Measurements from ENCODE around the gene TMEM164. TPM values are rescaled to one million over a fixed set of nuclear protein-coding genes. Genes with fewer than 3 reads are reported as not detected.

The TMEM164 gene
- total and polyA plus RNA-seq, 4 experiments from 2014 or later, result 0.52 to 17.2 (median 9.9) TPM

DNA sequence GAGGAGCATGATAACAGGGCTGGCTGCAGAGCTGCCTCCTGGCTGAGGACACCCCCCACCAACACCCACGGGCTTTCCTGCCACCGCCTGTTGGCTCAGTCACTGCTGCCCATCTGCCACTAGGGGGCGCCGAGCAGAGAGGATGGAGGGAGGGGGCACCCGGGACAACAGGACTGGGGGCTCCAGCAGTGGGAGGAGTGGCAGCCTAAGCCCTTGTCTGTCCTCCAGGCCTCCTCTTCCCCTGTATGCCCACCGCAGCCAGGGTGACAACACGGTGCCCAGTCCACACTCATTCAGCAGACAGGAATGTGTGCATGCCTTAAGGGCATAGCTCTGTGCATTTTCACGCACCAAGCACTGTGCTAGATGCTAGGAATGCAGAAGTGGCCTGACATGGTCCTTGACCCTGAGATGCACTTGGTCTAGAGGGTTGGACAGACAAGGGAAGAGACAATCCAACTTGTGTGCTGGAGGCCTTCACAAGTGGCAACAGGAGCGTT is 165.1 kb downstream of the TMEM164 start:
- no peak overlapping the region for H3K27ac Mint-ChIP-seq
- H3K9me3 Mint-ChIP-seq, result no peaks in the 10 kb centered on the region
- peaks cover 0 to 5% (median 3%) of the 10 kb centered on the region in 4 donors for H3K4me1 Mint-ChIP-seq
- Histone ChIP-seq H3K36me3 (ENCODE audit: insufficient read depth, low read length) (no peaks in the 10 kb centered on the region), H3K27ac (ENCODE audit: low read depth, low read length) (no peak overlapping the region), H3K4me1 (ENCODE audit: insufficient read depth, low read length) (no peaks in the 10 kb centered on the region), H3K27me3 (ENCODE audit: insufficient read depth, low read length) (no peaks in the 10 kb centered on the region), H3K4me3 (ENCODE audit: low read length in 2 of 2) (no peak overlapping the region), H3K9me3 (ENCODE audit: control insufficient read depth in 1 of 2, low read length in 2 of 2) (no peaks in the 10 kb centered on the region)
- H3K27me3 Mint-ChIP-seq, result no peaks in the 10 kb centered on the region
- peak in 4 of 5 donors; percentile 46 to 55 (median 51) for DNase-seq
- ChIA-PET CTCF (ENCODE audit: partially characterized antibody) (interaction anchor here (0.7 to 3.2 kb wide), 25 partner anchors 11 to 244 kb away, joined by 3 to 20 read pairs (median 4); partner anchors contain the start of genes AMMECR1 and RTL9), POLR2A (ENCODE audit: partially characterized antibody) (interaction anchor here (1.8 kb wide), 1 partner anchor 62 kb away, joined by 4 read pairs; no protein-coding TSS in a partner anchor)
- no peak overlapping the region for H3K4me3 Mint-ChIP-seq
- H3K36me3 Mint-ChIP-seq, result peaks cover 7 to 14% of the 10 kb centered on the region in 2 donors
- intact Hi-C loops (cut with micrococcal nuclease), result loop anchor here (2.0 kb wide), 1 partner anchor 151 kb away; the partner anchor contains the start of gene AMMECR1

DNA sequence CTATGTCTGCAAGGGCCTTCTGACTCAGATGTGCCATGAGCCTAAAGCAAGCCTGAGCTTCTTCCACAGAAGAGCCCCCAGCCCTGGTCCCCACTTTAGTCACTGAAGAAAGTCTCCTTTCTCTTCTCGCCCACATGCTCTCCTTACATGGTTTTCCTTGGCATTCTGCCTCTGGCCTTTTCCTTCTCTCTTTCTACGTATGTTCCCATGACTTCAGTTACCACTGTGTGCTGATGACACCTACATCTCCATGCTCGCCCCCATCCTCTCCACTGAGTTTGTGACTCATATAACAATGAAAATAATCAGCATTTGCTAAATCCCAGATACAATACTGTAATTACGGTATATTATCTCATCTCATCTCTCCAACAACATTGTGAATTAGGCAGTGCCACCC is 165.7 kb downstream of the TMEM164 start:
- Histone ChIP-seq H3K27ac (ENCODE audit: low read depth, low read length) (no peak overlapping the region), H3K9me3 (ENCODE audit: control insufficient read depth in 1 of 2, low read length in 2 of 2) (no peaks in the 10 kb centered on the region), H3K36me3 (ENCODE audit: insufficient read depth, low read length) (no peaks in the 10 kb centered on the region), H3K4me3 (ENCODE audit: low read length in 2 of 2) (no peak overlapping the region), H3K27me3 (ENCODE audit: insufficient read depth, low read length) (no peaks in the 10 kb centered on the region), H3K4me1 (ENCODE audit: insufficient read depth, low read length) (no peaks in the 10 kb centered on the region)
- H3K9me3 Mint-ChIP-seq, result no peaks in the 10 kb centered on the region
- H3K27me3 Mint-ChIP-seq, result no peaks in the 10 kb centered on the region
- H3K36me3 Mint-ChIP-seq, result peaks cover 12 to 20% of the 10 kb centered on the region in 2 donors
- ChIA-PET CTCF (ENCODE audit: partially characterized antibody) (interaction anchor here (0.7 to 3.2 kb wide), 23 partner anchors 11 to 243 kb away, joined by 3 to 20 read pairs (median 4); partner anchors contain the start of genes AMMECR1 and RTL9), POLR2A (ENCODE audit: partially characterized antibody) (interaction anchor here (1.8 kb wide), 1 partner anchor 61 kb away, joined by 4 read pairs; no protein-coding TSS in a partner anchor)
- no peak overlapping the region for H3K27ac Mint-ChIP-seq
- no peak overlapping the region for H3K4me3 Mint-ChIP-seq
- no peak for DNase-seq
- intact Hi-C loops (cut with micrococcal nuclease), result loop anchor here (2.0 kb wide), 1 partner anchor 150 kb away; the partner anchor contains the start of gene AMMECR1
- peaks cover 0 to 5% (median 3%) of the 10 kb centered on the region in 4 donors for H3K4me1 Mint-ChIP-seq

DNA sequence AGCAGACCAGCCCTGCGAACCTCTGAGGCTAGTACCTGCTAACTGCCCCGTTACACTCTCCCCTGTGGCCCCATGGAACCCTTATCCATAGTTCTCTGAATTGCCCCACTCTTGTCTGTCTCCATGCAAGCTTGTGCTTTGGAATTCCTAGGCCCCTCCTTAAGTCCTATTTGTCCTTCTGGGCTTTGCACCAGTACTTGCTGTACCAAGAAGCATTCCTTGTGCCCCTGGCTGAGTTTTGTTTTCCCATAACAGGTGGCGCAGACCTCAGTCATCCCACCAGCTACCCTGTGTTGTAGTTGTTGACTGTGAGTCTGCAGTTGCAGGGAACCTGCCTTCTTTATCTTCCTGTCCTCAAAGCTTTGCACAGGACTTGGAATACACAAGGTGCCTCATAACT is 167.1 kb downstream of the TMEM164 start:
- Histone ChIP-seq H3K27ac (ENCODE audit: low read depth, low read length) (no peak overlapping the region), H3K4me1 (ENCODE audit: insufficient read depth, low read length) (no peaks in the 10 kb centered on the region), H3K4me3 (ENCODE audit: low read length in 2 of 2) (no peak overlapping the region), H3K27me3 (ENCODE audit: insufficient read depth, low read length) (no peaks in the 10 kb centered on the region), H3K9me3 (ENCODE audit: control insufficient read depth in 1 of 2, low read length in 2 of 2) (no peaks in the 10 kb centered on the region), H3K36me3 (ENCODE audit: insufficient read depth, low read length) (no peaks in the 10 kb centered on the region)
- H3K27me3 Mint-ChIP-seq, result no peaks in the 10 kb centered on the region
- peak overlapping the region in 1 of 7 donors; percentile 37 for H3K27ac Mint-ChIP-seq
- peaks cover 13 to 23% of the 10 kb centered on the region in 2 donors for H3K36me3 Mint-ChIP-seq
- intact Hi-C loops (cut with micrococcal nuclease), result loop anchor here (10.0 kb wide), 1 partner anchor 55 kb away; no protein-coding TSS in a partner anchor
- DNase-seq, result no peak
- ChIA-PET POLR2A (ENCODE audit: partially characterized antibody) (no interaction called here), CTCF (ENCODE audit: partially characterized antibody) (interaction anchor here (1.3 to 3.2 kb wide), 3 partner anchors 9 to 242 kb away, joined by 3 to 20 read pairs (median 10); no protein-coding TSS in a partner anchor)
- peak overlapping the region in 1 of 8 donors; percentile 20 for H3K4me3 Mint-ChIP-seq
- no peaks in the 10 kb centered on the region for H3K9me3 Mint-ChIP-seq
- peaks cover 0 to 5% (median 3%) of the 10 kb centered on the region in 4 donors for H3K4me1 Mint-ChIP-seq

DNA sequence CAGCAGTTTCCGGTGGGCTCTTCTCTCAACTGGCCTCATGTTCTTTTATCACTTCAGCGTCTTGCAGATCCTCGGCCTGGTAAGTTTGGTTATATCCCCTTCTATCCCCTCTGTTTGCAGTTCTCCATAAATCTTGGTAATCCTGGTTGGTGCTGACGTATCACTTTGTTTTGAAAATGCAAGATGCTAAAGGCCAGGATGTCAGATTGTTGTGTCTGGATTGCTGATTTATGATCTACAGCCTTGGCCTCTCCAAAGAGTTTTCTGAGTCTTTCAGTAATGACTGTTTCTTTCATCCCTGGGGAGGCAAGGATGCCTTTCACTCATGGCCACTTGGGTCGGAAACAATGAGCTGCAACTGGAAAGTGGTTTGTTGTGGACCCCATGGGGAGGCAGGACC is 168.5 kb downstream of the TMEM164 start:
- Mint-ChIP-seq H3K36me3 (peaks cover 13 to 27% of the 10 kb centered on the region in 2 donors), H3K4me3 (no peak overlapping the region), H3K27ac (no peak overlapping the region), H3K4me1 (peaks cover 0 to 5% (median 3%) of the 10 kb centered on the region in 4 donors), H3K27me3 (no peaks in the 10 kb centered on the region), H3K9me3 (no peaks in the 10 kb centered on the region)
- no peaks in the 10 kb centered on the region for H3K36me3 ChIP-seq (ENCODE audit: insufficient read depth, low read length)
- no peaks in the 10 kb centered on the region for H3K9me3 ChIP-seq (ENCODE audit: control insufficient read depth in 1 of 2, low read length in 2 of 2)
- DNase-seq, result no peak
- no peaks in the 10 kb centered on the region for H3K27me3 ChIP-seq (ENCODE audit: insufficient read depth, low read length)
- no peaks in the 10 kb centered on the region for H3K4me1 ChIP-seq (ENCODE audit: insufficient read depth, low read length)
- H3K27ac ChIP-seq (ENCODE audit: low read depth, low read length), result no peak overlapping the region
- H3K4me3 ChIP-seq (ENCODE audit: low read length in 2 of 2), result no peak overlapping the region
- ChIA-PET POLR2A (ENCODE audit: partially characterized antibody) (no interaction called here), CTCF (ENCODE audit: partially characterized antibody) (interaction anchor here (1.0 to 1.6 kb wide), 3 partner anchors 11 to 236 kb away, joined by 3 to 4 read pairs (median 3); no protein-coding TSS in a partner anchor)
- intact Hi-C loops (cut with micrococcal nuclease), result loop anchor here (10.0 kb wide), 1 partner anchor 53 kb away; no protein-coding TSS in a partner anchor

DNA sequence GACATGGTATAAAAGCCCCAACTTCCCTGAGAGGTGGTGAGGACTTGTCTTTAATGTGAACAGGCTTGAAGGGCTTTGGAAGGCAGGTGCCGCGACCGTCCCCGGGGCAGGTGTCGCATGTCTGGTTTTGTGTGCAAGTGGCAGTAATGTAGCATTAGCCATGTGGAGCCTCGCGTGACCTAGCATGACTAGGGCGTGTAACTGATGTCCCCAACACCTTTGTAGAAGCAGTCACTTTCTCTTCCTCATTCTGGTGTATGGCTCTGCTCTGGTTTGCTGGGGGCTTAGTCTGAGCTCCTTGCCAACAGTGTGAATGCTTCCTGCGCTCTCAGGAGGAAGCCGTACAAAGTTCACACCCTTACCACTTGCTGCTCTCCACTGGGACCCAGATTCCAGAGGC is 169.3 kb downstream of the TMEM164 start:
- DNase-seq, result no peak
- Mint-ChIP-seq H3K36me3 (peaks cover 13 to 32% of the 10 kb centered on the region in 2 donors), H3K4me3 (no peak overlapping the region), H3K27me3 (no peaks in the 10 kb centered on the region), H3K4me1 (peaks cover 0 to 5% (median 3%) of the 10 kb centered on the region in 4 donors), H3K27ac (peak overlapping the region in 2 of 7 donors; percentile 47 to 53), H3K9me3 (peaks cover 0 to under 1% (median 0%) of the 10 kb centered on the region in 8 donors)
- CTCF ChIA-PET (ENCODE audit: partially characterized antibody), result interaction anchor here (1.0 to 1.6 kb wide), 3 partner anchors 12 to 235 kb away, joined by 3 to 4 read pairs (median 3); no protein-coding TSS in a partner anchor
- H3K9me3 ChIP-seq (ENCODE audit: control insufficient read depth in 1 of 2, low read length in 2 of 2), result no peaks in the 10 kb centered on the region
- no peaks in the 10 kb centered on the region for H3K36me3 ChIP-seq (ENCODE audit: insufficient read depth, low read length)
- H3K27me3 ChIP-seq (ENCODE audit: insufficient read depth, low read length), result no peaks in the 10 kb centered on the region
- H3K4me1 ChIP-seq (ENCODE audit: insufficient read depth, low read length), result no peaks in the 10 kb centered on the region
- intact Hi-C loops (cut with micrococcal nuclease), result loop anchor here (10.0 kb wide), 1 partner anchor 53 kb away; no protein-coding TSS in a partner anchor
- H3K27ac ChIP-seq (ENCODE audit: low read depth, low read length), result no peak overlapping the region
- POLR2A ChIA-PET (ENCODE audit: partially characterized antibody), result no interaction called here
- H3K4me3 ChIP-seq (ENCODE audit: low read length in 2 of 2), result no peak overlapping the region

DNA sequence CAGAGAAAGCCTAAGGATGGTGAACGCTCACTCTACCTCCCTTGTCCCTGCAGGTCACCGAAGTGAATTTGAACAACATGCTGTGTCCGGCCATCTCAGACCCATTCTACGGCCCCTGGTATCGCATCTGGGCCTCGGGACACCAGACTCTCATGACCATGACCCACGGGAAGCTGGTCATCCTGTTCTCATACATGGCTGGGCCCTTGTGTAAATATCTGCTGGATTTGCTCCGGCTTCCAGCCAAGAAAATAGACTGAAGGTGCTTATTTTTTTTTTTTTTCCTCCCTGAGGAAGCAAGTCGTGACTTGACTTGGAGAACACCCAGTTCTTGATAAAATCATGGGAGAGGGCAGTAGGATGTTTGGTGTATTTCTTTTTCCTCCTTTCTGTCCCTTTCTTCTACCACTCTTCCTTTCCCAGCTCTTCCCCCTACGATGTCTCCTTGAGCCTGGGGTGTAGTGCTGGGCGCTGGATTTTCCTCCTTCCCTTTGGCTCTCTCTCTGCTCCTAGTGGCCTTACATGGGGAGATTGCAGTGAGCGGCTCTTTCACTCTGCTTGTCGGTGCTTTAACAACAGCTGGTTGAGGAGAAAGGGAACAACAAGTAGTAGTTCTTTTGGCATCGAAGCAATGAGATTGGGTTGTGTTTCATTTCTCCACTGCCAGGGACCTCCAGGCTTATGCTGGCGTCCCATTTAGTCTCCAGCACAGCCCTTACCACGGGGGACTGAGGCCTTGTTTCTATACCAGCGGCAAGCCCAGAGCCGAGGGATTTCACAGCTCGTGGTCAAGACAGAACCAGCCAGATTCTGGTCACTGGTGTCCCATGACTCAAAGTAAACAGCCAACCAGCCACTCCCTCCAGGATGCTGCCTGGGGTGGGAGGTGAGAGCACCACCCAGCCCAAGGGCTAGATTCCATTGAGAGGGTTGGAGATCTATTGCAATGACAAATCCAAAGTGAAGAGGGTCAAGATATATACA is 170.6 kb downstream of the TMEM164 start:
- DNase-seq, result no peak
- no peaks in the 10 kb centered on the region for H3K4me1 ChIP-seq (ENCODE audit: insufficient read depth, low read length)
- ChIA-PET POLR2A (ENCODE audit: partially characterized antibody) (no interaction called here), CTCF (ENCODE audit: partially characterized antibody) (interaction anchor here (0.8 to 1.2 kb wide), 2 partner anchors 11 to 132 kb away, joined by 3 read pairs; no protein-coding TSS in a partner anchor)
- Mint-ChIP-seq H3K27me3 (no peaks in the 10 kb centered on the region), H3K27ac (no peak overlapping the region), H3K9me3 (peaks cover 0 to 2% (median 0%) of the 10 kb centered on the region in 8 donors), H3K36me3 (peaks cover 13 to 32% of the 10 kb centered on the region in 2 donors), H3K4me1 (peaks cover 0 to 2% (median 0%) of the 10 kb centered on the region in 4 donors), H3K4me3 (no peak overlapping the region)
- H3K27ac ChIP-seq (ENCODE audit: low read depth, low read length), result no peak overlapping the region
- H3K27me3 ChIP-seq (ENCODE audit: insufficient read depth, low read length), result no peaks in the 10 kb centered on the region
- no peak overlapping the region for H3K4me3 ChIP-seq (ENCODE audit: low read length in 2 of 2)
- no peaks in the 10 kb centered on the region for H3K9me3 ChIP-seq (ENCODE audit: control insufficient read depth in 1 of 2, low read length in 2 of 2)
- intact Hi-C loops (cut with micrococcal nuclease), result loop anchor here (10.0 kb wide), 1 partner anchor 51 kb away; no protein-coding TSS in a partner anchor
- H3K36me3 ChIP-seq (ENCODE audit: insufficient read depth, low read length), result no peaks in the 10 kb centered on the region

All from CD4-positive, alpha-beta memory T cell (primary cell).